NCI-H128 (cell line): ENCODE data around the gene AP3S1.
"Not testable (repeated sequence)": the region's sequence is repeated elsewhere in the genome, so short reads cannot be mapped to it uniquely, and the experiment has no call there.

Source experiments
- DNase-seq: peaks from one replicate; lab custom pipeline; 2025; ENCODE audit not compliant: unreplicated experiment; lab: John Stamatoyannopoulos, UW

Gene AP3S1

GRCh38 chr5:115841382-115842088 is at the start of gene AP3S1, which contains the start of gene ATG12:
AP3S1 (plus strand) TSS chr5:115841935; CDS start chr5:115842038, 103 bp downstream.
ATG12 (minus strand) TSS chr5:115841565; CDS start chr5:115841552, 13 bp downstream.
- peak; percentile 63 for DNase-seq

GRCh38 chr5:115795700-115796099 is 46.0 kb upstream of the AP3S1 start:
- no peak for DNase-seq

GRCh38 chr5:115796656-115797055 is 45.1 kb upstream of the AP3S1 start:
- DNase-seq: no peak

GRCh38 chr5:115798252-115798651 is 43.5 kb upstream of the AP3S1 start:
- DNase-seq: no peak

GRCh38 chr5:115800108-115800507 is 41.6 kb upstream of the AP3S1 start:
- DNase-seq: no peak

- no peak for DNase-seq
These were observed 40.6 kb upstream of the AP3S1 start for GRCh38 chr5:115801152-115801551.

- no peak for DNase-seq
These were observed 39.8 kb upstream of the AP3S1 start for GRCh38 chr5:115801984-115802383.

GRCh38 chr5:115806986-115807653 is 34.6 kb upstream of the AP3S1 start:
- DNase-seq: no peak

GRCh38 chr5:115807654-115808052 is 34.1 kb upstream of the AP3S1 start:
- DNase-seq: no peak

- not testable (repeated sequence) for DNase-seq
These were observed 33.7 kb upstream of the AP3S1 start for GRCh38 chr5:115808066-115808465.

GRCh38 chr5:115809946-115810345 is 31.8 kb upstream of the AP3S1 start:
- DNase-seq: no peak

GRCh38 chr5:115810761-115811160 is 31.0 kb upstream of the AP3S1 start:
- no peak for DNase-seq

- no peak for DNase-seq
These were observed 30.3 kb upstream of the AP3S1 start for GRCh38 chr5:115811406-115811805.

GRCh38 chr5:115812372-115812771 is 29.4 kb upstream of the AP3S1 start:
- no peak for DNase-seq

- no peak for DNase-seq
These were observed 28.0 kb upstream of the AP3S1 start for GRCh38 chr5:115813719-115814118.

GRCh38 chr5:115815006-115815692 is 26.6 kb upstream of the AP3S1 start:
- DNase-seq: no peak

GRCh38 chr5:115815693-115816225 is 26.0 kb upstream of the AP3S1 start:
- DNase-seq: no peak

- DNase-seq: no peak
These were observed 25.3 kb upstream of the AP3S1 start, which contains the start of gene CDO1 for GRCh38 chr5:115816226-115817081. CDO1 (minus strand) TSS chr5:115816659; CDS start chr5:115816397, 262 bp downstream.

GRCh38 chr5:115817386-115817785 is 24.3 kb upstream of the AP3S1 start:
- DNase-seq: no peak

GRCh38 chr5:115818821-115819220 is 22.9 kb upstream of the AP3S1 start:
- DNase-seq: no peak

- DNase-seq: no peak
These were observed 20.9 kb upstream of the AP3S1 start for GRCh38 chr5:115820846-115821245.
